ENCODE results near the gene MAGEB1.

The MAGEB1 gene

GRCh38 chrX:30261012-30261411 is 14.1 kb downstream of the MAGEB1 start:
- ATAC-seq (replicated peaks; ENCODE audit: extremely low read depth, poor library complexity, severe bottlenecking) (no peak), DNase-seq (ENCODE audit: low spot score in 2 of 2) (no peak)
- Mint-ChIP-seq H3K27me3 (no peaks in the 10 kb centered on the region), H3K4me1 (no peaks in the 10 kb centered on the region), H3K27ac (ENCODE audit: low read depth) (no peak overlapping the region), H3K9me3 (peaks cover 8% of the 10 kb centered on the region), H3K4me3 (no peak overlapping the region), H3K36me3 (ENCODE audit: insufficient read depth) (no peaks in the 10 kb centered on the region)

DNA sequence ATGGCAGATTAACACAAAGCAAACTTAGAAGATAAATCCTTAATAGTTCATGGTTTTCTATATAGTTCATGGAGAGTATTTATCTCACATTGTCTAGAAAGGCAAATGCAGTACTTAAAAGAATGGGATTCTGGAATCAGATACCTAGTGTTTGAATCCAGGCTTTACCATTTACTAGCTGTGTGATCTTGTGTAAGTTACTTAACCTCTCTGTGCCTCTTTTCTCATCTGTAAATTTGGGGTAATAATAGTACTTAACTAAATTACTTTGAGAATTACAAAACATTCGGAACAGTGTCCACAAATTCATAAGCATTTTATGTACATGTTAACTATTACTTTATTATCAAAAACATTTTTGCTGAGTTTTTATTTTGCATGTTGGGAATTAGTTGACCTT is 15.8 kb downstream of the MAGEB1 start:
- ATAC-seq (replicated peaks; ENCODE audit: extremely low read depth, poor library complexity, severe bottlenecking): no peak
- H3K4me3 Mint-ChIP-seq: no peak overlapping the region
- H3K36me3 Mint-ChIP-seq (ENCODE audit: insufficient read depth): no peaks in the 10 kb centered on the region
- DNase-seq (ENCODE audit: low spot score in 2 of 2): no peak
- H3K27me3 Mint-ChIP-seq: no peaks in the 10 kb centered on the region
- no peaks in the 10 kb centered on the region for H3K4me1 Mint-ChIP-seq
- no peak overlapping the region for H3K27ac Mint-ChIP-seq (ENCODE audit: low read depth)
- H3K9me3 Mint-ChIP-seq: peaks cover 5% of the 10 kb centered on the region

GRCh38 chrX:30270639-30271038 is 23.7 kb downstream of the MAGEB1 start:
- Mint-ChIP-seq H3K4me3 (no peak overlapping the region), H3K27me3 (no peaks in the 10 kb centered on the region), H3K4me1 (no peaks in the 10 kb centered on the region), H3K27ac (ENCODE audit: low read depth) (no peak overlapping the region), H3K9me3 (peaks cover 10% of the 10 kb centered on the region), H3K36me3 (ENCODE audit: insufficient read depth) (peaks cover 1% of the 10 kb centered on the region)
- ATAC-seq (replicated peaks; ENCODE audit: extremely low read depth, poor library complexity, severe bottlenecking) (no peak), DNase-seq (ENCODE audit: low spot score in 2 of 2) (no peak)

DNA sequence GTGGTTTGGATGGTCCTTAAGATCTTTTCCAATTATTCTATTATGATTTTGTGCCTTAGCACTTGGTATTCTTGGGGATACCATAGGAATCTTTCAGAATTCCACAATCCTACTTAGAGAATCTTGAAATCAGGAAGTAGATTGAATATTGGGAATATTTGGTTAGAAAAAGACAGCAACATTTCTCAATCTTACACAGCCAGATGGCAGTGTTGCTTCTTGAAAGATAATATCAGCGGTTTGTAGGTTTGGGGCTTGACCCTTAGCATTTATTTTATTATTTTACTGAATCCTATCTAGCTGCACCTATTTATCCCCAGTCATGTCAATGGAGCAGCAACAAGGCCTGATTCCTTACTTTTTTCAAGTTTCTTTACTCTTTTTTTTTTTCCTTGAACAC is 28.6 kb downstream of the MAGEB1 start:
- no peak for ATAC-seq (replicated peaks; ENCODE audit: extremely low read depth, poor library complexity, severe bottlenecking)
- H3K27ac Mint-ChIP-seq (ENCODE audit: low read depth): no peak overlapping the region
- peaks cover 5% of the 10 kb centered on the region for H3K9me3 Mint-ChIP-seq
- no peaks in the 10 kb centered on the region for H3K27me3 Mint-ChIP-seq
- no peak overlapping the region for H3K4me3 Mint-ChIP-seq
- H3K36me3 Mint-ChIP-seq (ENCODE audit: insufficient read depth): peaks cover 1% of the 10 kb centered on the region
- H3K4me1 Mint-ChIP-seq: no peaks in the 10 kb centered on the region
- DNase-seq (ENCODE audit: low spot score in 2 of 2): no peak

DNA sequence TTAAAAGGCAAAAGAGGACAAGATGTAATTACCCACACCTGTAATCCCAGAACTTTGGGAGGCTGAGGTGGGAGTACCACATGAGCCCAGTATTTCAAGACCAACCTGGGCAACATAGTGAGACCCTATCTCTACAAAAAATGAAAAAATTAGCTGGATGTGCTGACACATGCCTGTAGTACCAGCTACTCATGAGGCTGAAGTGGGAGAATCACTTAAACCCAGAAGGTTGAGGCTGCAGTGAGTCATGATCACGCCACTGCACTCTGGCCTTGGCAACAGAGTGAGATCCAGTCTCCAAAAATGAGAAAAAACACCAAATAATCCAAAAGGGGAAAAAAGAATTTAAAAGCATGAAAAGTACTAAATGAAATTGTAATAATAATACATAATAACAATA is 31.4 kb downstream of the MAGEB1 start:
- DNase-seq (ENCODE audit: low spot score in 2 of 2) (no peak), ATAC-seq (replicated peaks; ENCODE audit: extremely low read depth, poor library complexity, severe bottlenecking) (no peak)
- peaks cover 5% of the 10 kb centered on the region for H3K9me3 Mint-ChIP-seq
- H3K27ac Mint-ChIP-seq (ENCODE audit: low read depth): no peak overlapping the region
- H3K4me3 Mint-ChIP-seq: no peak overlapping the region
- H3K36me3 Mint-ChIP-seq (ENCODE audit: insufficient read depth): no peaks in the 10 kb centered on the region
- H3K4me1 Mint-ChIP-seq: no peaks in the 10 kb centered on the region
- H3K27me3 Mint-ChIP-seq: no peaks in the 10 kb centered on the region

DNA sequence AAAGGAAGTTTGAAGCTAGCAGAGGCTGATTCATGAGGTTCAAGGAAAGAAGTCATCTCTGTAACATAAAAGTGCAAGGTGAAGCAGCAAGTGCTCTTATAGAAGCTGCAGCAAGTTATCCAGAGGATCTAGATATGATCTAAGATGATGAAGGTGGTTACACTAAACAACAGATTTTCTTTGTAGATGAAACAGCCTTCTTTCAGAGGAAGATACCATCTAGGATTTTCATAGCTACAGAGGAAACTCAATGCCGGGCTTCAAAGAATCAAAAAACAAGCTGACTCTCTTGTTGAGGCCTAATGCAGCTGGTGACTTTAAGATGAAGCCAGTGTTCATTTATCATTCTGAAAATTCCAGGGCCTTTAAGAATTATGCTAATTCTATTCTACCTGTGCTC is 33.5 kb downstream of the MAGEB1 start:
- H3K4me1 Mint-ChIP-seq: no peaks in the 10 kb centered on the region
- no peaks in the 10 kb centered on the region for H3K27me3 Mint-ChIP-seq
- H3K9me3 Mint-ChIP-seq: no peaks in the 10 kb centered on the region
- ATAC-seq (replicated peaks; ENCODE audit: extremely low read depth, poor library complexity, severe bottlenecking) (no peak), DNase-seq (ENCODE audit: low spot score in 2 of 2) (no peak)
- no peak overlapping the region for H3K27ac Mint-ChIP-seq (ENCODE audit: low read depth)
- H3K36me3 Mint-ChIP-seq (ENCODE audit: insufficient read depth): no peaks in the 10 kb centered on the region
- no peak overlapping the region for H3K4me3 Mint-ChIP-seq

- DNase-seq (ENCODE audit: low spot score in 2 of 2): no peak
- no peak overlapping the region for H3K27ac Mint-ChIP-seq (ENCODE audit: low read depth)
- H3K4me3 Mint-ChIP-seq: no peak overlapping the region
- no peaks in the 10 kb centered on the region for H3K9me3 Mint-ChIP-seq
- H3K27me3 Mint-ChIP-seq: no peaks in the 10 kb centered on the region
- no peaks in the 10 kb centered on the region for H3K36me3 Mint-ChIP-seq (ENCODE audit: insufficient read depth)
- no peaks in the 10 kb centered on the region for H3K4me1 Mint-ChIP-seq
- ATAC-seq (replicated peaks; ENCODE audit: extremely low read depth, poor library complexity, severe bottlenecking): no peak
Measured at GRCh38 chrX:30282527-30282926, 35.6 kb downstream of the MAGEB1 start.

DNA sequence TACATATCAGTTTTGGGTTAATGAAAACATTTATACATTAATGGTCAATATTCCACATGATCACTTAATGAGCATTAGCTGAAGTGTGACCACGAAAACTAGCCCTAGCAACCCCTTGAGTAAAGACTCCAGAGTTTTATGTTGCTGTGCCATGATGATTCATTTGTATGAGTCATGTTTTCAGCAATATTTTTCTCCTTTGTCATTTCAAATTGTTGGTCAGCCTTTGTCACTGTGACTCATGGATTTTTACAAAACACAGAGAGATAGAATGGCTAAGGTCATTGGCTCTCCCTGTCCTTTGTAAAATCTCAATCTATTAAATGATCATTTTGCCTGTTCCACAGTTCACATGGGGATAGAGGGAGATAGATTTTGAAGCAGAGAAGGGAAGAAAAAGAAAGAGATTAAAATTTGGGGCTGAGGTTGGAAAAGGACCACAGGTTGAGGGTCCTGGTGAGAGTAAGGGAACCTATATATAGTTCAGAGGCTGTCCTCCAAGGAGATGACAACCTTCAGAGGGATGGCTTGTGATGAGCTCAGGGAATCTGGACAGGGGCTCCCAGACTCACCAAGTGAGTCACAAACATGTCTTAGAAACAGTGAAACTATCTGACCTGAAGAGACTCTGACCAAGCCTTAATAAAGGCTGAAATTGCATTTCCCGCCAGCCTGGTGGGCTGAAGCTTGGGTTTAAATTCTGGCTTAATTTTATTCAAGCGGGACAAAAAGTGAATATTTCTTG is 36.7 kb downstream of the MAGEB1 start:
- no peaks in the 10 kb centered on the region for H3K27me3 Mint-ChIP-seq
- no peaks in the 10 kb centered on the region for H3K36me3 Mint-ChIP-seq (ENCODE audit: insufficient read depth)
- H3K4me1 Mint-ChIP-seq: no peaks in the 10 kb centered on the region
- no peak for ATAC-seq (replicated peaks; ENCODE audit: extremely low read depth, poor library complexity, severe bottlenecking)
- no peak overlapping the region for H3K4me3 Mint-ChIP-seq
- no peaks in the 10 kb centered on the region for H3K9me3 Mint-ChIP-seq
- no peak overlapping the region for H3K27ac Mint-ChIP-seq (ENCODE audit: low read depth)
- no peak for DNase-seq (ENCODE audit: low spot score in 2 of 2)

DNA sequence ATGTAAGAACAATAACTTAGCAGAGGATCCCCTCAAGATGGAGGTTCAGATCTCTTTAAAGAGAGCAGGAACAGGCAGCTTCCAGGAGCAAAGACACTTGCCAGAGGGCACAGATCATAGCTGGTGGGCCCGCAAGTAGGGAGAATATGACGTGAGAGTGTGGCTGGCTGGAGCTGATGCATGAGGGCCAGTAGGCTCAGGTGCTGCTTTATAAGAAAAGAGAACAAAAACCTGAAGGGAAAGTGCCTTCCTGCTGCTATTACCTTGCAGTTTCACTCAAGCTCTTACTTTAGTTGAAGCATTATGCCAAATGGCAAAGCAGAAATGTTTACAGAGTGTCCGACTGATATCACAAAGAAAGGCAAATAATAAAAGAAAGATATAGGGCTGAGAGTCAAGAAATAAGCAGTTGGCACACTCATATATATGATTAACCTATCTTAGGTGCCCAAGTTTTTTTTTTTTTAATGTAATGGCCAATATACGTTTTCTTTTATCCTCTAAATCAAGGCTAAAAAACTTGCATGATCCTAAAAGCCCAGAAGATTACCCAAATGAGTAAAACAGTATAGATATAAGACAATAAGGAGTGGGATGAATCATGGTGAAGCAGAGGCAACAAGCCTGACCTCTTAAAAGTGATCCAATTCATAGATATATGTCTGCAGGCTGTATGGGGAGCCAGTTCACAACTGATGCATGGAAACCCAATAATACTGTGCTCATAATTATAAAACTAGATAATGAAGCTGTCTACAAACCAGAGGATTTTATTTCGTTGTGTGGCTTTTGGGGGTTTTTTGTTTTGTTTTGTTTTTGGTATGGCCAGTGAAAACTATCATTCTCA is 49.7 kb downstream of the MAGEB1 start:
- Mint-ChIP-seq H3K27me3 (no peaks in the 10 kb centered on the region), H3K4me3 (no peak overlapping the region), H3K4me1 (no peaks in the 10 kb centered on the region), H3K36me3 (ENCODE audit: insufficient read depth) (no peaks in the 10 kb centered on the region), H3K9me3 (peaks cover 17% of the 10 kb centered on the region), H3K27ac (ENCODE audit: low read depth) (no peak overlapping the region)
- ATAC-seq (replicated peaks; ENCODE audit: extremely low read depth, poor library complexity, severe bottlenecking): no peak
- DNase-seq (ENCODE audit: low spot score in 2 of 2): no peak

DNA sequence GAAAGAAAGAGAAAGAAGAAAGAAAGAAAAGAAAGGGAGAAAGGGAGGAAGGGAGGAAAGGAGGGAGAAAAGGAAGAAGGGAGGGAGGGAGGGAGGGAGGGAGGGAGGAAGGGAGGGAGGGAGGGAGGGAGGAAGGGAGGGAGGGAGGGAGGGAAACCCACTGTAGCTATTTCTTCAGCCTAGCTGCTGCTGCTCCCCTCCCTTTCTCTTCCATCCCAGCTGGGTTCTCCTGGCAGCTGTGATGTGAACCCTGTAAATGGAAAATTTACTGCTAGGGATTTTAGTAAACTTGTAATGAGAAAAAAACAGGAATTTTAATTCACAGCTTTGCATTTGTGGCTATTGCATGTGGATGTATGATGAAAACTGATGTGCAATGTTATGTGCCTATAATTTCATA is 54.3 kb downstream of the MAGEB1 start:
- Mint-ChIP-seq H3K4me3 (no peak overlapping the region), H3K9me3 (peaks cover 12% of the 10 kb centered on the region), H3K27ac (ENCODE audit: low read depth) (no peak overlapping the region), H3K4me1 (no peaks in the 10 kb centered on the region), H3K36me3 (ENCODE audit: insufficient read depth) (no peaks in the 10 kb centered on the region), H3K27me3 (no peaks in the 10 kb centered on the region)
- ATAC-seq (replicated peaks; ENCODE audit: extremely low read depth, poor library complexity, severe bottlenecking): no peak
- DNase-seq (ENCODE audit: low spot score in 2 of 2): no peak
